Upper lobe of right lung (tissue), 1 donor: ENCODE measurements around the gene PIM1. TPM values are rescaled to one million over a fixed set of nuclear protein-coding genes. Genes with fewer than 3 reads are reported as not detected.
"Not testable (repeated sequence)": the region's sequence is repeated elsewhere in the genome, so short reads cannot be mapped to it uniquely, and the experiment has no call there.

Experiments used
- ATAC-seq: fragments of 200-7000 bp; cut with Tn5 transposase; one replicate; pipeline ENCODE4 v1.9.1; 2020; ENCODE audit warnings: mild to moderate bottlenecking, moderate library complexity
- DNase-seq: peaks from one replicate; pipeline ENCODE4 v3.0.0-alpha.2; 2020
- H3K27ac ChIP-seq: fragments of 200-600 bp; one replicate; pipeline ENCODE4 v1.8.0; 2022
- H3K27me3 ChIP-seq: fragments of 200-600 bp; one replicate; pipeline ENCODE4 v1.8.0; 2022; ENCODE audit warnings: mild to moderate bottlenecking
- H3K36me3 ChIP-seq: fragments of 200-600 bp; one replicate; pipeline ENCODE4 v1.8.0; 2022
- H3K4me1 ChIP-seq: fragments of 200-600 bp; one replicate; pipeline ENCODE4 v1.8.0; 2022
- H3K4me3 ChIP-seq: fragments of 200-600 bp; one replicate; pipeline ENCODE4 v1.8.0; 2022; ENCODE audit warnings: mild to moderate bottlenecking
- H3K9me3 ChIP-seq: fragments of 200-600 bp; one replicate; pipeline ENCODE4 v1.8.0; 2022
- intact Hi-C: fragments of 100-400 bp; cut with DNase I; formaldehyde crosslinking; loops from one replicate; pipeline ENCODE4 v1.11.0; 2022
- total RNA-seq: library from RNA; stranded (reverse); fragmentation: NEBNext Ultra II Directional; extraction: Animal tissue kit (Norgen Biotek cat#: 25700); gene quantifications from one replicate; pipeline ENCODE4 v1.2.1, GENCODE V29; 2021
- TF ChIP-seq, protein P1 (sequence below): fragments of 200-600 bp; IDR thresholded peaks from one replicate; pipeline ENCODE4 v1.8.0; 2022; ENCODE audit warnings: antibody characterized with exemption
- donor health status: DM: no; HTN: yes; CAD: no; lungs with severe emphysema.

Gene PIM1
- total RNA-seq, 1 donor from 2014 or later, result 55.3 TPM

DNA sequence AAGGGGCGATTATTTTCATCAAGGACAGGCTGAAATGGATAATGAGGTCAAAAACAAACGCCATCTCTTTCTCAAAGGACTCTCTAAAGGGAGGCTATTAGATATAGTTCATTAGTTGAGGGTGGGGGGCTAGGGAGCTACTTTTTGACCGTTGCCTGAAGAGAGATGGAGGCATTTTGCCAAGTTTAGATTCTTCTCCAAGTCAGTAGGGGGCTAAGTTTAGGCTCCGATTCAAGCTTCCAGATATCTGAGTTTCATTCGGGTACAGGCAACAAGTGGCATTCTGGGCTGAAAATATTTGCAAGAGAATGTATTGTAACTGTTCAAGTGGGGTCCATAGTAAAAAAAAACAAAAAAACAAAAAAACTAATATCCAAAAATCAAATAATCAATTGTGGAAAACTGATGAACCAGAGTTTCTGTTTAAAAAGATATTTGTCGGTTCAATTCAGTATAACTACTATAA is 43.4 kb upstream of the PIM1 start:
- Histone ChIP-seq H3K4me3 (no peak overlapping the region), H3K27ac (no peak overlapping the region), H3K27me3 (no peaks in the 10 kb centered on the region), H3K9me3 (no peaks in the 10 kb centered on the region), H3K36me3 (no peaks in the 10 kb centered on the region), H3K4me1 (peaks cover 28% of the 10 kb centered on the region)
- intact Hi-C loops, result no loop called here
- TF ChIP-seq, protein P1, sequence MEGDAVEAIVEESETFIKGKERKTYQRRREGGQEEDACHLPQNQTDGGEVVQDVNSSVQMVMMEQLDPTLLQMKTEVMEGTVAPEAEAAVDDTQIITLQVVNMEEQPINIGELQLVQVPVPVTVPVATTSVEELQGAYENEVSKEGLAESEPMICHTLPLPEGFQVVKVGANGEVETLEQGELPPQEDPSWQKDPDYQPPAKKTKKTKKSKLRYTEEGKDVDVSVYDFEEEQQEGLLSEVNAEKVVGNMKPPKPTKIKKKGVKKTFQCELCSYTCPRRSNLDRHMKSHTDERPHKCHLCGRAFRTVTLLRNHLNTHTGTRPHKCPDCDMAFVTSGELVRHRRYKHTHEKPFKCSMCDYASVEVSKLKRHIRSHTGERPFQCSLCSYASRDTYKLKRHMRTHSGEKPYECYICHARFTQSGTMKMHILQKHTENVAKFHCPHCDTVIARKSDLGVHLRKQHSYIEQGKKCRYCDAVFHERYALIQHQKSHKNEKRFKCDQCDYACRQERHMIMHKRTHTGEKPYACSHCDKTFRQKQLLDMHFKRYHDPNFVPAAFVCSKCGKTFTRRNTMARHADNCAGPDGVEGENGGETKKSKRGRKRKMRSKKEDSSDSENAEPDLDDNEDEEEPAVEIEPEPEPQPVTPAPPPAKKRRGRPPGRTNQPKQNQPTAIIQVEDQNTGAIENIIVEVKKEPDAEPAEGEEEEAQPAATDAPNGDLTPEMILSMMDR, result no peak
- no peak for ATAC-seq
- no peak for DNase-seq

DNA sequence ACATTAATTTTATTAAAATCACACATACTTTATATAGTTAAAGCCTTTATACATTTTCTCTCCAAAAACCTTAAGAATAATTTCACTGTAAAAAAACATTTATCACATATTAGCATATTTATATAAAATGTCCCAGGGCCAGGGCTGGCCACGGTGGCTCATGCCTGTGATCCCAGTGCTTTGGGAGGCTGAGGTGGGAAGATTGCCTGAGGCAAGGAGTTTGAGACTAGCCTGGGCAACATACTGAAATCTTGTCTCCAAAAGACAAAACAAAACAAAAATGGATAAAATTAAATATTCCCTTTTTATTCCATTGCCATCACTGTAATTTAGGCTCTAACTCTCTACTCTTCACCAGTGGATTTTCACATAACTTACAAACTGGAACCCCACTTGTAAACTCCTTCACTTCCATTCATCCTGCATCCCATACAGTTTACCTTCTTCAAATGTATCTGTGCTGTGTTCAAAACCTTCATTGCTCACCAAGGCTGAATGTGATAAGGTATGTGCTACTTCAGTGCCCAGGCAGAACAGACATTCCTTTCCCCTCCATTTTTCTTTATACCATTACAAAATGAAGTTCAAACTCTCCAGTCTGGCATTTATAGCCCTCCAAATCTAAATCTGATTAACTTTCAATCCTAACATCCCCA is 42.9 kb upstream of the PIM1 start:
- H3K36me3 ChIP-seq, result no peaks in the 10 kb centered on the region
- TF ChIP-seq, protein P1, result no peak
- DNase-seq, result no peak
- H3K4me3 ChIP-seq, result no peak overlapping the region
- no peaks in the 10 kb centered on the region for H3K9me3 ChIP-seq
- no peaks in the 10 kb centered on the region for H3K27me3 ChIP-seq
- H3K4me1 ChIP-seq, result peaks cover 34% of the 10 kb centered on the region
- no peak for ATAC-seq
- intact Hi-C loops, result no loop called here
- peak overlapping the region; percentile 11 for H3K27ac ChIP-seq

DNA sequence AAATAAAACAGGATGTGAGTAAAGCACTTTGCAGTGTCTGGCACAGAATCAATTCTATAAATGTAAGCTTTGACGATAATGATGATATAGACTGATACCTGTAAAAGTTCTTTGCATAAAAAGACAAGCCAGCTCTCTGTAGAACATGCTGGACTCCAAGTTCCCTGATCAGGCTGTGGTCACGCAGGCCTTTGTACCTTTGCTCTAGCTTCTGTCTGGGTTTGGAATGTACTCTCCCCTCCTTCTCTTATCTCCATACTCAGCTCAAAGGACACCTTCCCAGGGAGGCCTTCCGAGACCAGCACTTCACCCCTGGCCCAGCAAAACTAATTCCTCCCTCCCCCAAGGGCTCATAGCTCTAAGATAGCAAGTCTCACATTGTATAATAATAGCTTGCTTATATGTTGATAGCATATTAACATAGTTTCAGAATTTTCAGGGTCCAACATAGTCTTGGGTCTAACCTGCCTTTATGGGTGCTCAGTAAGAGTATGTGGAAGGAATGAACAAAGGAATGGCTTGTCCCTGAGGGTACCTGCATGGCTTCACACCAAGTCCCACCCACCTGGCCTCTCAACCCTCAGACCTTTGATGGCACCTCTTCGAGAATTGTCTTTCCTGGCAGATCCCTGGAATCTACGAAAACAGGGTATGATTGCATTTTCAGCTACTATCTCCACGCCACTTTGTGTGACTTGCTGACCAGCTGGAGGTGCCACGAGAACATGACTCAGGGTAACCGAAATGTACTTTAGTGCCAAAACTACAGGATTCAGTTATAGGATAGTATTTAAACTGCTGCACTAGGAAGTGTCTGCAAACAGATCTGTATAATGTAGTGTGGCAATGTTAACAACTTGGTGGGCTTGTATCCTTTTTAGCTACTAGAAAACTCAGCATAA is 41.7 kb upstream of the PIM1 start:
- intact Hi-C loops, result no loop called here
- no peak overlapping the region for H3K4me3 ChIP-seq
- DNase-seq (no peak), ATAC-seq (peak; percentile 78)
- peaks cover 34% of the 10 kb centered on the region for H3K4me1 ChIP-seq
- no peaks in the 10 kb centered on the region for H3K27me3 ChIP-seq
- no peaks in the 10 kb centered on the region for H3K36me3 ChIP-seq
- TF ChIP-seq, protein P1, result no peak
- no peaks in the 10 kb centered on the region for H3K9me3 ChIP-seq
- H3K27ac ChIP-seq, result peak overlapping the region; percentile 40

DNA sequence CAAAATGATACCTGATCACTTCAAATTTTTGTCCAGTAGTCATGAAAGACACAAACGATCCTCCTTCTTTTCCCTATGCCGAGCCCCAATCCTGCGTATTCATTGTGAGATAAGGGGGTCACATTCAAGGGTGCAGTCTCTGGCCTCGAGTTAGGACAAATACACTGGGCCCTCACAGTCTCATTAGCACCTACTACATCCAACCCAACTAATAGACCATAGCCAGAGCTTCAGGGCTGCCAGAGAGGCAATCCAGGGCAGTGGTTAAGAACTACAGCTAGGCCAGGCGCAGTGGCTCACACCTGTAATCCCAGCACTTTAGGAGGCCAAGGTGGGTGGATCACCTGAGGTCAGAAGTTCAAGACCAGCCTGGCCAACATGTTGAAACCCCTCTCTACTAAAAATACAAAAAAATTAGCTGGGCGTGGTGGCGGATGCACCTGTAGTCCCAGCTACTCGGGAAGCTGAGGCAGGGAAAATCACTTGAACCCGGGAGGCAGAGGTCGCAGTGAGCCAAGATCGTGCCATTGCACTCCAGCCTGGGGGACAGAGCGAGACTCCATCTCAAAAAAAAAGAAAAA is 41.0 kb upstream of the PIM1 start:
- DNase-seq, H3K4me3 ChIP-seq, ATAC-seq, intact Hi-C loops, H3K27me3 ChIP-seq, H3K9me3 ChIP-seq, H3K36me3 ChIP-seq: not testable (repeated sequence)
- H3K4me1 ChIP-seq, result peaks cover 34% of the 10 kb centered on the region
- peak overlapping the region; percentile 40 for H3K27ac ChIP-seq

DNA sequence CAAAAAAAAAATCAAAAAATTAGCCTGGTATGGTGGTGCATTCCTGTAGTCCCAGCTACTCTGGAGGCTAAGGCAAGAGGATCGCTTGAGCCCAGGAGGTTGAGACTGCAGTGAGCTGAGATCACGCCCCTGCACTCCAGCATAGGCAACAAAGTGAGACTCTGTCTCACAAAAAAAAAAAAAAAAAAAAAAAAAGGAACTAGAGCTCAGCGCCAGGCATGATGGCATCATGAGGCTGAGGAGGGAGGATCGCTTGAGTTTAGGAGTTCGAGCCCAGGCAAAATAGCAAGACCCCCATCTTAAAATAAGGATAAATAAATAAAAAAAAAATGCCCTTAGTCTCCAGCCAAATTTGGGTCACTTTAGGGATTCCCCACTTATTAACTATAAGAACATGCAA is 40.4 kb upstream of the PIM1 start:
- no peak for ATAC-seq
- H3K27me3 ChIP-seq, result no peaks in the 10 kb centered on the region
- no peak overlapping the region for H3K4me3 ChIP-seq
- no peaks in the 10 kb centered on the region for H3K36me3 ChIP-seq
- TF ChIP-seq, protein P1, result no peak
- peaks cover 40% of the 10 kb centered on the region for H3K4me1 ChIP-seq
- H3K27ac ChIP-seq, result no peak overlapping the region
- DNase-seq, result no peak
- H3K9me3 ChIP-seq, result no peaks in the 10 kb centered on the region
- intact Hi-C loops, result no loop called here

DNA sequence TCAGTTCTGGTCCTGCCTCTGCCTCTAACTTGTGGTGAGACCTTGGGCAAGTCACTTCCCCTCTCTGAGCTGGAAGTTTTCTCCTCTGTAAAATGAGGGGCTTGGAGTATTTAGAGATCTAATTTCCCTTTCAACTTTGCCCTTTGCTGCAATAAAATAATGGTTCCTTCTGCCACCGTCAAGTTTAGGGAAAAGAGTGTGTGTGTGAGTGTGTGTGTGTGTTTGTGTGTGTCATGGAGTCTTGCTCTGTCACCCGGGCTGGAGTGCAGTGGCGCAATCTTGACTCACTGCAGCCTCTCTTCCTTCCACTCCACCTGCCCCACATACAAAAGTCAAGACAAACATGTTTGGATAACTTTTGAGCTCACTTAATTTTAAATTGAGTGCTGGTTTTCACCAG is 39.2 kb upstream of the PIM1 start:
- Histone ChIP-seq H3K27ac (peak overlapping the region; percentile 79), H3K9me3 (no peaks in the 10 kb centered on the region), H3K4me1 (peaks cover 49% of the 10 kb centered on the region), H3K4me3 (no peak overlapping the region), H3K27me3 (no peaks in the 10 kb centered on the region), H3K36me3 (no peaks in the 10 kb centered on the region)
- DNase-seq (peak; percentile 88), ATAC-seq (peak; percentile 78)
- TF ChIP-seq, protein P1, result no peak
- intact Hi-C loops, result no loop called here
